HG02571 (cell line): ENCODE data around the gene ATP6V1E1.
"Not testable (repeated sequence)": the region's sequence is repeated elsewhere in the genome, so short reads cannot be mapped to it uniquely, and the experiment has no call there.

Experiments
- ATAC-seq: cut with Tn5 transposase; IDR thresholded peaks from one replicate; pipeline ENCODE4 v1.9.1; 2021; ENCODE audit warnings: mild to moderate bottlenecking, moderate library complexity; ENCODE audit not compliant: unreplicated experiment

The ATP6V1E1 gene

DNA sequence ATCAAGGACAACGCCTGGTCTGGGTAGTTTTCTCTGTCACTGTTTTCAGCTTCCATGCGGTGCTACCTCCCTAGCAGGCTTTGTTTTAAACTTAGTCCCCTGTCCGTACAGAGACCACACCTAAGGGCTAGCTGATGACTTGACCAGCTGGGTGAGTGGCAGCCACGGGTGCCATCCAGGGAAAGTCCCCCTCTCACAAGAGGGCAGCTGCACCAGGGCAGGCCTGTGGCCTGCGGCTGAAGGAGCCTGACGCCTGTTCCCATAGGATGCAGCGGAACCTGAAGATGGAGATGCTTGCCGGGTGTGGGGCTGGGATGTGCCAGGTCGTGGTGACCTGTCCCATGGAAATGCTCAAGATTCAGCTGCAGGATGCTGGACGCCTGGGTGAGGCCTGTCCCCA is 45.4 kb downstream of the ATP6V1E1 start:
- no peak for ATAC-seq

DNA sequence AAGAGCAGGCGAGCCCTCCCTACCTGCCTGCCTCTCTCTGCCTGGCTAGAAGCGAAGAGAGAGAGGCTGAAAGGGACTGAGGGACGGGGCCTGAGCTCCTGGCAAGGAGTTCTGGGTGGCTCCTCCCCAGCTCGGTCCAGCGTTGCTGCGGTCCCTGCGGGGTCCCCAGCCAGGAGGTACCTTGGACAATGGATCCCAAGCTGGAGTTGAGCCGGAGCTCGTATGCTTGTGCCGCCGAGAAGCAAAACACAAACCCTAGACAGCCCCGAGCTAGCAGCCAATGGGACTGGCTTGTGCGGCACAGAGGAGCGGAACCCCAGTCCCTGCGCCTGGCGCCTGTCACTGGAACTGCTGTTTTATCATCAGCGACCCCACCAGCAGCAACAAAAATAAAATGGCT is 46.9 kb downstream of the ATP6V1E1 start:
- no peak for ATAC-seq

DNA sequence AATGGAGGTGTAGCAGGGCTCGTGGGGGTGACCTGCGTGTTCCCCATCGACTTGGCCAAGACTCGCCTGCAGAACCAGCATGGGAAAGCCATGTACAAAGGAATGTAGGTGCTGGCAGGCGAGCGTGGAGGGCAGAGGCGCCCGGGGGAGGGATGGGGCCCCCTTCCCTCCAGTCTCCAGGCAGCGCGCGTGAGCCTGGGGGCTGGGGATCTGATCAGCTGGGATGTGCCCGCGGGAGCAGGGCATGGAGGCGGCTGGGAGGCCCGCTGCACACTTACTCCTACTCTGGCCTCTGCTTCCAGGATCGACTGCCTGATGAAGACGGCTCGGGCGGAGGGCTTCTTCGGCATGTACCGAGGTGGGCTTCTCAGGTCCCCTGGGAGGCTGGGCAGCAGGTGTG is 47.5 kb downstream of the ATP6V1E1 start:
- ATAC-seq: no peak

GRCh38 chr22:17580441-17581031 is 48.0 kb downstream of the ATP6V1E1 start:
- ATAC-seq: no peak

DNA sequence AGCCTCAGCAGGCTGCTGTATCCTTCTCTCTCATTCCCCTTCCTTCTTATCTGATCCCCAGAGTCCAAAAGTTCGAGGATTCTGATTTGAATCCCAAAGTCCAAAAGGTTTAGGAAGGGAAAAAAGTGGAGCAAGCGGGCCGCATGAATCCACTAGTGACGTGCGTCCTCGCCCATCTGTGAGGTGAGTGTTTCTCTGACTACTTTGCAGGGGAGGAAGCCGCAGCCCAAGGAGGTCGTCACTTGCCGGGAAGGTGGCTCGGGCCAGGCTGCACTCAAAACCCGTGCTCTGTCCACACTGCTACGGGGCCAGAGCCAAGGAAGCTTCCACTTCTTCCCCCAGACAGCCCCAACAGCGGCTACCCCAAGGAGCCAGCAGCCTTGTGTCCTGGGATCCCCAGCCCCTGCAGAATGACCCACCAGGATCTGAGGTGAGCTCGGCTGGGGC is 49.0 kb downstream of the ATP6V1E1 start:
- no peak for ATAC-seq

- no peak for ATAC-seq
These were observed 50.3 kb downstream of the ATP6V1E1 start for GRCh38 chr22:17578136-17578754.

GRCh38 chr22:17576470-17576869 is 52.1 kb downstream of the ATP6V1E1 start:
- no peak for ATAC-seq

GRCh38 chr22:17575681-17576080 is 52.9 kb downstream of the ATP6V1E1 start:
- ATAC-seq: no peak

- ATAC-seq: no peak
These were observed 53.4 kb downstream of the ATP6V1E1 start for GRCh38 chr22:17575151-17575550.

GRCh38 chr22:17570851-17571631 is 57.5 kb downstream of the ATP6V1E1 start:
- no peak for ATAC-seq

DNA sequence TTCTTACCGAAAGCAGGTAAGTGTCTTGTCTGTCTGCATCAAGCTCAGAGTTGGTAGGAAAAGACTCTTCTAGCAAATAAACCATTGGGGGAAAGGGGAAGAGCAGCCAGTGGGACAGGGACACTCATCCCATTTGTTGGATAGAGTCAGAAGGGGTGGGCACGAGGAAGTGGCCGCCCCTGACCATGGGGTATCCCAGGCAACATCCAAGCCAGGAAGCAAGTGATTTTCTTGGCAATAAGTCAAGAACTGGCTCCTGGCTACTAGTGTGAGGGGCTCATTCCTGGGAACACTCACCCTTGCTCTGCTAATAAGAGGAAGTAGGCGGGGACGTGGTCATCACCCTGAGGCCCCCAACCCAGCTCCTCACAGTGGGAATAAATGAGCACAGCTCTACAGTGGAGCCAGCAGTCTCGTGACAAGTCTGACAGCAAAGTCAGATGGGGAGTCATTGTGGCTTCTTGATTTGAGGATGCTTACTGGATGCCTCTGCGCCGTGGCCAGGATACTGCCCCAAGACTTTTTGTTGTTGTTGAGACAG is 58.5 kb downstream of the ATP6V1E1 start:
- no peak for ATAC-seq

GRCh38 chr22:17566776-17567175 is 61.8 kb downstream of the ATP6V1E1 start:
- ATAC-seq: no peak

GRCh38 chr22:17566016-17566687 is 62.4 kb downstream of the ATP6V1E1 start:
- not testable (repeated sequence) for ATAC-seq

DNA sequence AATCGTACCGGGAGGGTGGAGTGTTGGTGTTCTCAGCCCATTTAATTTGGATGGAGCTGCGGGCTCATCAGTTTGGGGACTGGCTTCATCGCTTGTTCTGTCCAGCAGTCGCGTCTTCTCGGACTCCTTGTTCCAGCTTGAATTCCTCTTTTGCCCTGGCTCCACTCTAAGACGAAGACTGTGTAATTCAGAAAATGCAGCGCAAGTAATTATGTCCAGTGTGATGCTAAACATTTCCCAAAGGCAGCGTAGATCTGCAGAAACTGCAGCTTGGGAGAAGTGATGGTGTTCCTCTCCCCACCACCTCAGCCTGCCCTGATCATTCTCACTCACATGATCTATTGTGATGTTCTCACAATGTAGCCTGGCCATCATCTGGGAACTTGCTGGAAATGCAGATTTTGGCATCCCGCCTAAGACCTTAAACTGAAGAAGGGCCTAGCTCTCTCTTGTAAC is 64.6 kb downstream of the ATP6V1E1 start:
- ATAC-seq: no peak

- no peak for ATAC-seq
These were observed 65.4 kb downstream of the ATP6V1E1 start, which contains the start of gene SLC25A18 for GRCh38 chr22:17562906-17563870. SLC25A18 (plus strand) TSS chr22:17563498; CDS start chr22:17579945, 16,447 bp downstream.

GRCh38 chr22:17559188-17559587 is 69.4 kb downstream of the ATP6V1E1 start:
- ATAC-seq: no peak

GRCh38 chr22:17554814-17555213 is 73.7 kb downstream of the ATP6V1E1 start:
- no peak for ATAC-seq

DNA sequence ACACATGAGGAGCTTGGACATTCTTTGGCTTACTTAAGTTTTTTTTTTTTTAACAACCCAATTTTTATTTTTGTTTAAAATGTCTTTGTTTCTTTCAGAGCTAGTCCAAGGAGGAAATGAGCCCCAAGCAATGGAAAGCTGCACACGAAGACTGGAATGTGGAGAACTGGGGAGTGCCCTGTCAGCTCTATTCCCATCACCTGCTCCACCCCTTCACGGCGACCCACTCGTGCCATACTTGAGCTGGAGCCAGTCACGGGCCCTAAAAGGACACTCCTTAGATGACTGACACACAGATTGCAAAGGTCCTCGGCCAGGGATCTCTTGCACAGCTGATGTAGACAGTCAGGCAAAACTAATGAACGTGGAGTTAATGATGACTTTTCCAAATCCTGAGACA is 75.8 kb downstream of the ATP6V1E1 start:
- ATAC-seq: no peak

- no peak for ATAC-seq
These were observed 78.9 kb downstream of the ATP6V1E1 start for GRCh38 chr22:17549655-17550054.

DNA sequence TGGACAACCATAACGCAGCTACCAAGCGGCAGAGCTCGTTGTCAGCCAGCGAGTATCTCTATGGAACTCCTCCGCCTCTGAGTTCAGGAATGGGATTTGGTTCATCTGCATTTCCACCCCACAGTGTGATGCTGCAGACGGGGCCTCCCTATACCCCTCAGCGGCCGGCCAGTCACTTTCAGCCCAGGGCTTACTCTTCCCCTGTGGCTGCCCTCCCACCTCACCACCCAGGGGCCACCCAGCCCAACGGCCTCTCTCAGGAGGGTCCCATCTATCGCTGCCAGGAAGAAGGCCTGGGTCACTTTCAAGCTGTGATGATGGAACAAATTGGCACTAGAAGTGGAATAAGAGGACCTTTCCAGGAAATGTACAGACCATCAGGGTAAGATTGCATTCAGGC is 79.4 kb downstream of the ATP6V1E1 start:
- ATAC-seq: no peak
